HL-60 (cell line): Measurements from ENCODE around the gene TTC12.

Source experiments
- DNase-seq, 2 experiments: peaks; one replicate each; pipeline ENCODE4 v3.0.0-alpha.2; 2010 to 2020; ENCODE audit warnings: low read depth in 1 of 2, low spot score in 1 of 2
- H3K27ac ChIP-seq: fragments of 250-450 bp; sonication (Bioruptor Pico); replicated peaks from 2 replicates; pipeline ENCODE4 v1.5.1; 2020; ENCODE audit warnings: mild to moderate bottlenecking, moderate library complexity
- H3K27me3 ChIP-seq: fragments of 250-450 bp; sonication (Bioruptor Pico); 2 replicates; pipeline ENCODE4 v1.5.1; 2021; ENCODE audit warnings: mild to moderate bottlenecking, moderate library complexity; ENCODE audit not compliant: insufficient read depth, poor library complexity, severe bottlenecking
- H3K4me3 ChIP-seq: replicated peaks from 2 replicates; pipeline ENCODE4 v1.5.1; 2011; ENCODE audit warnings: mild to moderate bottlenecking, control low read depth, low read length; ENCODE audit not compliant: insufficient read depth
- GABPA ChIP-seq: IDR thresholded peaks from 2 replicates; pipeline ENCODE4 v1.6.1; 2012; ENCODE audit warnings: low read depth
- POLR2AphosphoS5 ChIP-seq: IDR thresholded peaks from 2 replicates; pipeline ENCODE4 v1.6.1; 2012; ENCODE audit warnings: low read depth
- REST ChIP-seq: IDR thresholded peaks from 2 replicates; pipeline ENCODE4 v1.6.1; 2012; ENCODE audit warnings: low read depth; ENCODE audit not compliant: insufficient replicate concordance
- SPI1 ChIP-seq: IDR thresholded peaks from 2 replicates; pipeline ENCODE4 v1.6.1; 2012; ENCODE audit warnings: low read depth, mild to moderate bottlenecking, borderline replicate concordance
- TF ChIP-seq, protein P1 (sequence below): IDR thresholded peaks from one replicate; pipeline ENCODE4 v1.5.1; 2011; ENCODE audit warnings: low read length, control low read depth, inconsistent platforms; ENCODE audit not compliant: insufficient read depth

Gene TTC12

DNA sequence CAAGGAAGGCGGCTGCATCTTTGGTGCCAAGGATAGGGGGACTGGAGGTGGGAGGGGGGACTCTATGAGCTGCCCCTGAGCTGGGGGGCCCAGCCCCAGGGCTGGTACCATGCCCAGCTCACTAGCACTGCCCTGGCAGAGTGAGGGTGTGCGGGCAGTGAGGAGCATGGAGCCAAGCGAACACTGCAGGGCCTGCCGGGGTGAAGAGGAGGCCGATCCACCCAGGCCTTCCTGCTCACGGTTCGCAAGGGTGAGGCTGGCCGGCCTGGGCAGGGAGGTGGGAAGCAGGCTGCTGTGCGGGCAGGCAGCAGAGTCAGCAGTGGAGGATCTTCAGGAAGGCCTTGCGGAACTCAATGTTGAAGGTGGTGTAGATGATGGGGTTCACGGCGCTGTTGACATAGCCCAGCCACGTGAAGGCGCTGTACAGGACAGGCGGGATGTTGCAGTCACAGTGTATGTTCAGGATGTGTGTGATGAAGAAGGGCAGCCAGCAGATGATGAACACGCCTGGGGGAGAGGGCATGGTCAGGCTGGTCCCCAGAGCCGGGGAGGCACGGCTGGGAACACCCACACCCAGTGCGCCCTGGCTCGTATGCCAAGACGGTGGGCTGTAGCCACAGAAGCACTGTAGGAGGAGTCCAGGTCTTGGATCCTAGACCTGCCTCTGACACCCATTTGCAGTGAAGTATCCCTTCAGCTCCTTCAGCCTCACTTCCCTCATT, 96.2 kb downstream of the TTC12 start:
- TF ChIP-seq GABPA (no peak), POLR2AphosphoS5 (no peak), REST (no peak), SPI1 (no peak)
- TF ChIP-seq, protein P1, sequence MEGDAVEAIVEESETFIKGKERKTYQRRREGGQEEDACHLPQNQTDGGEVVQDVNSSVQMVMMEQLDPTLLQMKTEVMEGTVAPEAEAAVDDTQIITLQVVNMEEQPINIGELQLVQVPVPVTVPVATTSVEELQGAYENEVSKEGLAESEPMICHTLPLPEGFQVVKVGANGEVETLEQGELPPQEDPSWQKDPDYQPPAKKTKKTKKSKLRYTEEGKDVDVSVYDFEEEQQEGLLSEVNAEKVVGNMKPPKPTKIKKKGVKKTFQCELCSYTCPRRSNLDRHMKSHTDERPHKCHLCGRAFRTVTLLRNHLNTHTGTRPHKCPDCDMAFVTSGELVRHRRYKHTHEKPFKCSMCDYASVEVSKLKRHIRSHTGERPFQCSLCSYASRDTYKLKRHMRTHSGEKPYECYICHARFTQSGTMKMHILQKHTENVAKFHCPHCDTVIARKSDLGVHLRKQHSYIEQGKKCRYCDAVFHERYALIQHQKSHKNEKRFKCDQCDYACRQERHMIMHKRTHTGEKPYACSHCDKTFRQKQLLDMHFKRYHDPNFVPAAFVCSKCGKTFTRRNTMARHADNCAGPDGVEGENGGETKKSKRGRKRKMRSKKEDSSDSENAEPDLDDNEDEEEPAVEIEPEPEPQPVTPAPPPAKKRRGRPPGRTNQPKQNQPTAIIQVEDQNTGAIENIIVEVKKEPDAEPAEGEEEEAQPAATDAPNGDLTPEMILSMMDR: no peak
- Histone ChIP-seq H3K27ac (no peak overlapping the region), H3K4me3 (no peak overlapping the region), H3K27me3 (no peaks in the 10 kb centered on the region)
- no peak for DNase-seq

DNA sequence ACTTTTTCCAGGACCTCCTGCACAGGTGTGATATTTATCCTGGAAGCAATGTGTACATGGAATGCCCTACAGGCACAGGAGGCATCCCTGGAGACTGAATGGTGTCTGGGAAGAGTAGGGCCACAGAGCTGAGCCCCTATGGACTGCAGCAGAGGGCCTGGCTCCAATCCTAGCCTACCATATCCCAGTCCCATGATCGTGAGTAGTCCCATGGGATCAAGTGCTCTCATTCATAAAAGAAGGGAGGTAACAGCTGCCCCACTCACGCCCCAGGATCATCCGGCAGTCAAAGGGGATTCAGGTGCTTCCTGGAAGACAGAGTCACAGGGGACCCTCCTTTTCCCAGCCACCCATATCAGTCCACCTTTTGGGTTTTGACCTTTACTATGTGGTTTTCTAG, 97.2 kb downstream of the TTC12 start:
- no peak for TF ChIP-seq POLR2AphosphoS5
- TF ChIP-seq GABPA: no peak
- TF ChIP-seq SPI1: no peak
- TF ChIP-seq, protein P1: no peak
- Histone ChIP-seq H3K4me3 (no peak overlapping the region), H3K27me3 (no peaks in the 10 kb centered on the region), H3K27ac (no peak overlapping the region)
- DNase-seq: no peak

- DNase-seq: no peak
- no peaks in the 10 kb centered on the region for H3K27me3 ChIP-seq
- H3K27ac ChIP-seq: no peak overlapping the region
- no peak overlapping the region for H3K4me3 ChIP-seq
- TF ChIP-seq, protein P1: no peak
- no peak for TF ChIP-seq REST
- no peak for TF ChIP-seq SPI1
- no peak for TF ChIP-seq POLR2AphosphoS5
- TF ChIP-seq GABPA: no peak
Observed at GRCh38 chr11:113412675-113413074, 98.3 kb downstream of the TTC12 start.

DNA sequence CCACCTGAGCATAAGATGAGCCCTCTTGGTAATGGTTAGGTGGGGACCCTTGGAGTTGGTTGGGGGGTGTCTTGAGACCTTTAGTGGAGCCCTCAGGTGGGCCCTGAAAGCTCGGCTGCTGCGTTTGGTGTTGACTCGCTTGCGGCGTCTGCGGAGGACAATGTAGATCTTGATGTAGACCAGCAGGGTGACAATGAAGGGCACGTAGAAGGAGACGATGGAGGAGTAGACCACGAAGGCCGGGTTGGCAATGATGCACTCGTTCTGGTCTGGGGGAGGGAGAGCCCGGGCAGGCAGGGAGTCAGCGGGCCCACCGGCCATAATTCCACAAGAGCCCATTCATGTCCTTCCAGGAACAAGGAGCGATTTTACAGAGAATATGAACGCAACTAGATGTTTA, 101.0 kb downstream of the TTC12 start:
- Histone ChIP-seq H3K27ac (no peak overlapping the region), H3K4me3 (no peak overlapping the region), H3K27me3 (no peaks in the 10 kb centered on the region)
- TF ChIP-seq, protein P1: no peak
- TF ChIP-seq REST: no peak
- no peak for TF ChIP-seq SPI1
- no peak for TF ChIP-seq GABPA
- TF ChIP-seq POLR2AphosphoS5: no peak
- no peak for DNase-seq
